Endothelial cell of umbilical vein (primary cell): ENCODE data around the gene CDH11. TPM values are rescaled to one million over a fixed set of nuclear protein-coding genes. Genes with fewer than 3 reads are reported as not detected.

ENCODE experiments used
- BruUV-seq: library from RNA; stranded (reverse); fragments of 400-500 nt; replicated peaks from 2 replicates; lab custom pipeline; 2021; lab: Mats Ljungman, UMichigan
- CTCF ChIA-PET: fragments of 300-600, 350-600 bp; sonication (Branson Sonifier 250); formaldehyde crosslinking; loops from one replicate; lab custom pipeline; 2021; ENCODE audit warnings: antibody characterized with exemption, inconsistent platforms; lab: Charles Lee
- POLR2A ChIA-PET: fragments of 300-600, 350-600 bp; sonication (Branson Sonifier 250); formaldehyde crosslinking; loops from one replicate; lab custom pipeline; 2021; ENCODE audit warnings: antibody characterized with exemption, inconsistent platforms; lab: Charles Lee
- DNase-seq: peaks from one replicate; pipeline ENCODE4 v3.0.0-alpha.2; 2011; ENCODE audit warnings: low read depth, low spot score
- FAIRE-seq: peaks from 2 replicates; lab custom pipeline; 2011; peaks lifted over from hg19 to GRCh38; lab: Jason Lieb, UNC
- H2AFZ ChIP-seq: 2 replicates; pipeline ENCODE4 v1.6.0; 2012; ENCODE audit warnings: low read depth, low read length, control low read depth, inconsistent platforms
- H3K27ac ChIP-seq: 2 replicates; pipeline ENCODE4 v1.5.1; 2011; ENCODE audit warnings: low read depth, mild to moderate bottlenecking, control low read depth, low read length, moderate library complexity; ENCODE audit not compliant: insufficient read depth
- H3K27me3 ChIP-seq, 2 experiments: 2 replicates each; pipeline versions ENCODE4 v1.6.0 to v1.6.1; 2011; ENCODE audit warnings: low read length in 2 of 2, mixed read lengths in 1 of 2; ENCODE audit not compliant: control insufficient read depth in 2 of 2, insufficient read depth in 2 of 2
- H3K36me3 ChIP-seq, 2 experiments: 2 replicates in 1 of 2; 3 replicates in 1 of 2; pipeline ENCODE4 v1.5.1; 2011; ENCODE audit warnings: low read length in 2 of 2, mild to moderate bottlenecking in 1 of 2, moderate library complexity in 1 of 2; ENCODE audit not compliant: control insufficient read depth in 2 of 2, insufficient read depth in 2 of 2; ENCODE audit errors: extremely low read depth in 1 of 2
- H3K4me1 ChIP-seq: 3 replicates; pipeline ENCODE4 v1.5.1; 2011; ENCODE audit warnings: mild to moderate bottlenecking, low read length; ENCODE audit not compliant: control insufficient read depth, insufficient read depth; ENCODE audit errors: extremely low read depth
- H3K4me2 ChIP-seq: 2 replicates; pipeline ENCODE4 v1.6.1; 2011; ENCODE audit warnings: low read length, control low read depth, mixed read lengths; ENCODE audit not compliant: insufficient read depth
- H3K4me3 ChIP-seq, 3 experiments: fragments of 200-600 bp in 1 of 3; sonication (generic), shearing (Covaris generic) in 1 of 3; replicated peaks in 1 of 3; 2 replicates each; pipeline ENCODE4 v1.5.1; 2011 to 2016; ENCODE audit warnings: control low read depth in 3 of 3, low read length in 3 of 3, mild to moderate bottlenecking in 2 of 3, inconsistent platforms in 1 of 3, low read depth in 1 of 3, moderate library complexity in 1 of 3; ENCODE audit not compliant: insufficient read depth in 1 of 3
- H3K79me2 ChIP-seq: 2 replicates; pipeline ENCODE4 v1.6.0; 2012; ENCODE audit warnings: low read length, inconsistent platforms; ENCODE audit not compliant: control insufficient read depth, insufficient read depth
- H3K9ac ChIP-seq: replicated peaks from 2 replicates; pipeline ENCODE3; 2011; ENCODE audit warnings: low read length, control low read depth; ENCODE audit not compliant: insufficient read depth; ENCODE audit errors: extremely low read depth
- H3K9me1 ChIP-seq: replicated peaks from 3 replicates; pipeline ENCODE4 v1.6.0; 2011; ENCODE audit warnings: mild to moderate bottlenecking, low read length; ENCODE audit not compliant: control insufficient read depth, insufficient read depth; ENCODE audit errors: extremely low read depth
- H3K9me3 ChIP-seq: replicated peaks from 2 replicates; pipeline ENCODE4 v1.5.1; 2012; ENCODE audit warnings: low read length, inconsistent platforms; ENCODE audit not compliant: control insufficient read depth, insufficient read depth
- H4K20me1 ChIP-seq: replicated peaks from 2 replicates; pipeline ENCODE3; 2011; ENCODE audit warnings: mild to moderate bottlenecking, low read length; ENCODE audit not compliant: control insufficient read depth, insufficient read depth; ENCODE audit errors: extremely low read depth
- EZH2 ChIP-seq: IDR thresholded peaks from 2 replicates; pipeline ENCODE4 v1.6.1; 2012; ENCODE audit warnings: borderline replicate concordance, low read depth, mild to moderate bottlenecking, moderate library complexity, low read length, inconsistent platforms; ENCODE audit not compliant: severe bottlenecking
- FOS ChIP-seq: IDR thresholded peaks from 2 replicates; pipeline ENCODE4 v1.6.1; 2011; ENCODE audit warnings: mild to moderate bottlenecking, low read length, moderate library complexity, borderline replicate concordance; ENCODE audit not compliant: insufficient read depth
- GATA2 ChIP-seq: IDR thresholded peaks from 2 replicates; pipeline ENCODE4 v1.7.0; 2011; ENCODE audit warnings: low read depth, mild to moderate bottlenecking, moderate library complexity, mixed read lengths, low read length; ENCODE audit not compliant: insufficient read length, insufficient read depth
- JUN ChIP-seq: IDR thresholded peaks from 2 replicates; pipeline ENCODE4 v1.6.1; 2011; ENCODE audit warnings: borderline replicate concordance, low read depth; ENCODE audit not compliant: insufficient read length, insufficient read depth
- MYC ChIP-seq: IDR thresholded peaks from one replicate; pipeline ENCODE4 v1.6.1; 2011; ENCODE audit warnings: mild to moderate bottlenecking, low read depth, low read length
- POLR2A ChIP-seq: IDR thresholded peaks from 2 replicates; pipeline ENCODE4 v1.6.1; 2012; ENCODE audit warnings: low read depth, mild to moderate bottlenecking, control low read depth, low read length
- POLR2AphosphoS5 ChIP-seq: IDR thresholded peaks from 2 replicates; pipeline ENCODE4 v1.6.1; 2012; ENCODE audit warnings: low read depth, mild to moderate bottlenecking, control low read depth, low read length, moderate library complexity; ENCODE audit not compliant: insufficient read depth
- dilution Hi-C: fragments of 300-500 bp; cut with MboI; formaldehyde crosslinking; loops from one replicate; pipeline ENCODE4 v1.15.0; 2019; ENCODE audit warnings: low sequenced_read_pairs; ENCODE audit not compliant: extremely low pct_ligation_motif_present
- intact Hi-C: fragments of 100-400 bp; cut with micrococcal nuclease; formaldehyde crosslinking; loops from one replicate; pipeline ENCODE4 v1.10.0; 2022
- polyA plus RNA-seq, 4 experiments: library from polyadenylated mRNA; depleted of rRNA in 3 of 4; stranded (reverse) in 3 of 4; unstranded in 1 of 4; fragments of >200 nt; gene quantifications; 2 replicates each; pipeline versions ENCODE4 v1.2.1 to v1.2.3, GENCODE V29; 2011 to 2012; ENCODE audit warnings: missing spikeins in 1 of 4
- total RNA-seq: library from RNA; stranded (reverse); gene quantifications from 2 replicates; pipeline ENCODE4 v1.2.3, GENCODE V29; 2021
- TF ChIP-seq, protein P1 (sequence below): IDR thresholded peaks from 2 replicates; pipeline ENCODE4 v1.6.1; 2011; ENCODE audit not compliant: insufficient read depth, insufficient read length
- TF ChIP-seq, protein P2 (sequence below), 2 donors: IDR thresholded peaks; 1 replicate in 1 of 2; 2 replicates in 1 of 2; pipeline ENCODE4 v1.5.1; 2011; ENCODE audit warnings: low read length in 2 of 2, mild to moderate bottlenecking in 2 of 2, moderate library complexity in 2 of 2, control low read depth in 1 of 2, inconsistent platforms in 1 of 2, low read depth in 1 of 2; ENCODE audit not compliant: insufficient read depth in 1 of 2; ENCODE audit errors: extremely low read depth in 1 of 2

Gene CDH11
- total and polyA plus RNA-seq, 2 donors (not counting 3 experiments of a cell fraction or from before 2014, with no cell fraction given): 30.4 to 32.7 TPM

DNA sequence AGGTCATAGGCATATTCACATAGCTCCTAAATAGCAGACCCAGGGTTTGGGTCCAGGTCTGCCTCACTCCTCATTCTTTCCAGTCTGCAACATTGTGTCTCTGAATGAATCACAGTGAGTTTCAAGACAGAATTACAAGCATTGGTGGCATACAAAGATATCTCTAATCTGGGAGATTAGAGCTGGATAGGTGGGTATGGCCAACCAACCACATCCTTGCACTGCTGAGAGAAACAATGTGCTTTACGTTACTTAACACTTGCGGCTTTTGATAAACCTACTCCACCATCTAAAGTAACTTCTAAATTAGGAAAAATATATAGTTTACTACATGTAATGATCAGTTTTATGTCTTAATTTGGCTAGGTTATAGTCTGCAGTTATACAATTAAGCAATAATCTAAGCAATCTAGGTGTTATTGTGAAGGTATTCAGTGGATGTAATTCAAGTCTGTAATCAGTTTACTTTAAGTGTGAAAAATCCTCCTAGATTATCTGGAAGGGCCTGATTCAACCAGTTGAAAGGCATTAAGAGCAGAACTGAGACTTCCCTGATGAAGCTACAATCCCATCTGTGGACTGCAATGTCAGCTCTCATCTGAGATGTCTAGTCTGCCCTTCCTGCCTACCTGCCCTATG is 26.7 kb downstream of the CDH11 start:
- H3K36me3 ChIP-seq: no peaks in the 10 kb centered on the region
- no peaks in the 10 kb centered on the region for H4K20me1 ChIP-seq
- H3K9ac ChIP-seq: no peak overlapping the region
- no peaks in the 10 kb centered on the region for H3K9me1 ChIP-seq
- no peaks in the 10 kb centered on the region for H3K79me2 ChIP-seq
- BruUV-seq: no TSS peak
- dilution Hi-C loops: no loop called here
- no peak for FAIRE-seq
- intact Hi-C loops: no loop called here
- no peaks in the 10 kb centered on the region for H3K9me3 ChIP-seq
- H3K4me3 ChIP-seq: no peak overlapping the region
- H3K27ac ChIP-seq: no peak overlapping the region
- H3K4me2 ChIP-seq: no peak overlapping the region
- ChIA-PET CTCF (no interaction called here), POLR2A (no interaction called here)
- TF ChIP-seq GATA2 (no peak), POLR2AphosphoS5 (no peak), EZH2 (no peak), JUN (no peak), MYC (no peak), POLR2A (no peak), FOS (no peak)
- TF ChIP-seq, protein P1, sequence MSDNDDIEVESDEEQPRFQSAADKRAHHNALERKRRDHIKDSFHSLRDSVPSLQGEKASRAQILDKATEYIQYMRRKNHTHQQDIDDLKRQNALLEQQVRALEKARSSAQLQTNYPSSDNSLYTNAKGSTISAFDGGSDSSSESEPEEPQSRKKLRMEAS: no peak
- TF ChIP-seq, protein P2, sequence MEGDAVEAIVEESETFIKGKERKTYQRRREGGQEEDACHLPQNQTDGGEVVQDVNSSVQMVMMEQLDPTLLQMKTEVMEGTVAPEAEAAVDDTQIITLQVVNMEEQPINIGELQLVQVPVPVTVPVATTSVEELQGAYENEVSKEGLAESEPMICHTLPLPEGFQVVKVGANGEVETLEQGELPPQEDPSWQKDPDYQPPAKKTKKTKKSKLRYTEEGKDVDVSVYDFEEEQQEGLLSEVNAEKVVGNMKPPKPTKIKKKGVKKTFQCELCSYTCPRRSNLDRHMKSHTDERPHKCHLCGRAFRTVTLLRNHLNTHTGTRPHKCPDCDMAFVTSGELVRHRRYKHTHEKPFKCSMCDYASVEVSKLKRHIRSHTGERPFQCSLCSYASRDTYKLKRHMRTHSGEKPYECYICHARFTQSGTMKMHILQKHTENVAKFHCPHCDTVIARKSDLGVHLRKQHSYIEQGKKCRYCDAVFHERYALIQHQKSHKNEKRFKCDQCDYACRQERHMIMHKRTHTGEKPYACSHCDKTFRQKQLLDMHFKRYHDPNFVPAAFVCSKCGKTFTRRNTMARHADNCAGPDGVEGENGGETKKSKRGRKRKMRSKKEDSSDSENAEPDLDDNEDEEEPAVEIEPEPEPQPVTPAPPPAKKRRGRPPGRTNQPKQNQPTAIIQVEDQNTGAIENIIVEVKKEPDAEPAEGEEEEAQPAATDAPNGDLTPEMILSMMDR (IDR thresholded peaks at IDR 0.05; ENCODE audit: extremely low read depth in 1 of 2, insufficient read depth in 1 of 2, low read depth in 1 of 2, low read length in 2 of 2): no peak
- H2AFZ ChIP-seq: no peak overlapping the region
- no peaks in the 10 kb centered on the region for H3K27me3 ChIP-seq
- DNase-seq: no peak
- no peaks in the 10 kb centered on the region for H3K4me1 ChIP-seq
